Measurements from ENCODE around the gene ZNF689. TPM values are rescaled to one million over a fixed set of nuclear protein-coding genes. Genes with fewer than 3 reads are reported as not detected.

ZNF689 gene
- polyA plus RNA-seq, 1 donor from 2014 or later: 10.6 TPM

- Histone ChIP-seq H3K27ac (ENCODE audit: low read length) (no peak overlapping the region), H4K20me1 (ENCODE audit: insufficient read depth) (no peaks in the 10 kb centered on the region), H3K4me3 (ENCODE audit: low read length) (no peak overlapping the region), H3K36me3 (ENCODE audit: insufficient read depth, low read length) (no peaks in the 10 kb centered on the region), H3F3A (ENCODE audit: insufficient read depth, low read length, poor library complexity, severe bottlenecking) (no peaks in the 10 kb centered on the region), H3K79me2 (replicated peaks; ENCODE audit: insufficient read depth, low read length) (peaks cover 4% of the 10 kb centered on the region), H3K9me2 (ENCODE audit: insufficient read depth, low read length) (no peaks in the 10 kb centered on the region), H3K27me3 (ENCODE audit: insufficient read depth, low read depth, low read length) (no peaks in the 10 kb centered on the region), H2AFZ (ENCODE audit: low read depth, low read length) (no peak overlapping the region), H3K9me3 (ENCODE audit: low read length) (no peaks in the 10 kb centered on the region), H3K9ac (ENCODE audit: low read length) (no peak overlapping the region), H3K4me2 (ENCODE audit: low read length) (no peak overlapping the region)
- TF ChIP-seq, protein P1, sequence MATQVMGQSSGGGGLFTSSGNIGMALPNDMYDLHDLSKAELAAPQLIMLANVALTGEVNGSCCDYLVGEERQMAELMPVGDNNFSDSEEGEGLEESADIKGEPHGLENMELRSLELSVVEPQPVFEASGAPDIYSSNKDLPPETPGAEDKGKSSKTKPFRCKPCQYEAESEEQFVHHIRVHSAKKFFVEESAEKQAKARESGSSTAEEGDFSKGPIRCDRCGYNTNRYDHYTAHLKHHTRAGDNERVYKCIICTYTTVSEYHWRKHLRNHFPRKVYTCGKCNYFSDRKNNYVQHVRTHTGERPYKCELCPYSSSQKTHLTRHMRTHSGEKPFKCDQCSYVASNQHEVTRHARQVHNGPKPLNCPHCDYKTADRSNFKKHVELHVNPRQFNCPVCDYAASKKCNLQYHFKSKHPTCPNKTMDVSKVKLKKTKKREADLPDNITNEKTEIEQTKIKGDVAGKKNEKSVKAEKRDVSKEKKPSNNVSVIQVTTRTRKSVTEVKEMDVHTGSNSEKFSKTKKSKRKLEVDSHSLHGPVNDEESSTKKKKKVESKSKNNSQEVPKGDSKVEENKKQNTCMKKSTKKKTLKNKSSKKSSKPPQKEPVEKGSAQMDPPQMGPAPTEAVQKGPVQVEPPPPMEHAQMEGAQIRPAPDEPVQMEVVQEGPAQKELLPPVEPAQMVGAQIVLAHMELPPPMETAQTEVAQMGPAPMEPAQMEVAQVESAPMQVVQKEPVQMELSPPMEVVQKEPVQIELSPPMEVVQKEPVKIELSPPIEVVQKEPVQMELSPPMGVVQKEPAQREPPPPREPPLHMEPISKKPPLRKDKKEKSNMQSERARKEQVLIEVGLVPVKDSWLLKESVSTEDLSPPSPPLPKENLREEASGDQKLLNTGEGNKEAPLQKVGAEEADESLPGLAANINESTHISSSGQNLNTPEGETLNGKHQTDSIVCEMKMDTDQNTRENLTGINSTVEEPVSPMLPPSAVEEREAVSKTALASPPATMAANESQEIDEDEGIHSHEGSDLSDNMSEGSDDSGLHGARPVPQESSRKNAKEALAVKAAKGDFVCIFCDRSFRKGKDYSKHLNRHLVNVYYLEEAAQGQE (IDR thresholded peaks at IDR 0.05; ENCODE audit: borderline replicate concordance): no peak
- TF ChIP-seq CTCF (IDR thresholded peaks at IDR 0.05; ENCODE audit: poor library complexity, severe bottlenecking) (no peak), MXI1 (conservative IDR thresholded peaks at IDR 0.05; ENCODE audit: poor library complexity, severe bottlenecking) (no peak), EP300 (conservative IDR thresholded peaks at IDR 0.05; ENCODE audit: poor library complexity, severe bottlenecking) (no peak), SMC3 (conservative IDR thresholded peaks at IDR 0.05; ENCODE audit: poor library complexity) (no peak), POLR2AphosphoS5 (IDR thresholded peaks at IDR 0.05) (no peak), TAF1 (IDR thresholded peaks at IDR 0.05; ENCODE audit: low read depth) (no peak), EZH2 (IDR thresholded peaks at IDR 0.05; ENCODE audit: borderline replicate concordance, insufficient read depth, low read length, poor library complexity, severe bottlenecking) (no peak), RAD21 (conservative IDR thresholded peaks at IDR 0.05) (no peak)
These were observed 6.3 kb downstream of the ZNF689 start for GRCh38 chr16:30603945-30604315.

GRCh38 chr16:30602616-30603277 lies 7.4 kb downstream of the ZNF689 start:
- Histone ChIP-seq H3K9me3 (ENCODE audit: low read length) (no peaks in the 10 kb centered on the region), H3K4me2 (ENCODE audit: low read length) (no peak overlapping the region), H3K79me2 (replicated peaks; ENCODE audit: insufficient read depth, low read length) (no peaks in the 10 kb centered on the region), H3K27me3 (ENCODE audit: insufficient read depth, low read depth, low read length) (no peaks in the 10 kb centered on the region), H3K36me3 (ENCODE audit: insufficient read depth, low read length) (no peaks in the 10 kb centered on the region), H3K27ac (ENCODE audit: low read length) (no peak overlapping the region), H4K20me1 (ENCODE audit: insufficient read depth) (no peaks in the 10 kb centered on the region), H3K4me3 (ENCODE audit: low read length) (no peak overlapping the region), H3F3A (ENCODE audit: insufficient read depth, low read length, poor library complexity, severe bottlenecking) (no peaks in the 10 kb centered on the region), H3K9me2 (ENCODE audit: insufficient read depth, low read length) (no peaks in the 10 kb centered on the region), H3K9ac (ENCODE audit: low read length) (no peak overlapping the region), H2AFZ (ENCODE audit: low read depth, low read length) (no peak overlapping the region)
- TF ChIP-seq POLR2AphosphoS5 (IDR thresholded peaks at IDR 0.05) (no peak), TAF1 (IDR thresholded peaks at IDR 0.05; ENCODE audit: low read depth) (no peak), MXI1 (conservative IDR thresholded peaks at IDR 0.05; ENCODE audit: poor library complexity, severe bottlenecking) (no peak), EZH2 (IDR thresholded peaks at IDR 0.05; ENCODE audit: borderline replicate concordance, insufficient read depth, low read length, poor library complexity, severe bottlenecking) (no peak)
- TF ChIP-seq, protein P1 (IDR thresholded peaks at IDR 0.05; ENCODE audit: borderline replicate concordance): no peak
